HG02623 (cell line): Measurements from ENCODE around the gene RHBDL2.
"Not testable (repeated sequence)": the region's sequence is repeated elsewhere in the genome, so short reads cannot be mapped to it uniquely, and the experiment has no call there.

ENCODE experiments used
- ATAC-seq: cut with Tn5 transposase; IDR thresholded peaks from one replicate; pipeline ENCODE4 v1.9.1; 2021; ENCODE audit warnings: moderate library complexity; ENCODE audit not compliant: unreplicated experiment

RHBDL2 gene

GRCh38 chr1:38938722-38939260 is 2.8 kb downstream of the RHBDL2 start:
- no peak for ATAC-seq

- ATAC-seq: no peak
These were observed 9.1 kb downstream of the RHBDL2 start for GRCh38 chr1:38932571-38932970.

- ATAC-seq: no peak
These were observed 12.2 kb downstream of the RHBDL2 start for GRCh38 chr1:38929476-38929875.

- ATAC-seq: no peak
These were observed 12.6 kb downstream of the RHBDL2 start for GRCh38 chr1:38929054-38929453.

- ATAC-seq: no peak
These were observed 15.5 kb downstream of the RHBDL2 start for GRCh38 chr1:38926091-38926490.

GRCh38 chr1:38925391-38925790 is 16.2 kb downstream of the RHBDL2 start:
- no peak for ATAC-seq

- no peak for ATAC-seq
These were observed 18.0 kb downstream of the RHBDL2 start for GRCh38 chr1:38923607-38924006.

GRCh38 chr1:38919130-38919529 is 22.5 kb downstream of the RHBDL2 start:
- no peak for ATAC-seq

GRCh38 chr1:38918568-38918967 is 23.1 kb downstream of the RHBDL2 start:
- ATAC-seq: no peak

GRCh38 chr1:38917772-38918171 is 23.9 kb downstream of the RHBDL2 start:
- ATAC-seq: no peak

- no peak for ATAC-seq
These were observed 24.3 kb downstream of the RHBDL2 start for GRCh38 chr1:38917337-38917736.

- ATAC-seq: no peak
These were observed 26.2 kb downstream of the RHBDL2 start for GRCh38 chr1:38915352-38915948.

GRCh38 chr1:38914908-38915307 is 26.7 kb downstream of the RHBDL2 start:
- not testable (repeated sequence) for ATAC-seq

- ATAC-seq: no peak
These were observed 32.8 kb downstream of the RHBDL2 start for GRCh38 chr1:38908821-38909220.

GRCh38 chr1:38905985-38906384 is 35.6 kb downstream of the RHBDL2 start:
- no peak for ATAC-seq

- no peak for ATAC-seq
These were observed 42.1 kb downstream of the RHBDL2 start for GRCh38 chr1:38899560-38899959.

GRCh38 chr1:38898653-38899230 is 42.9 kb downstream of the RHBDL2 start:
- ATAC-seq: no peak

- no peak for ATAC-seq
These were observed 45.5 kb downstream of the RHBDL2 start for GRCh38 chr1:38896169-38896568.

- ATAC-seq: no peak
These were observed 48.7 kb downstream of the RHBDL2 start for GRCh38 chr1:38892976-38893375.

- no peak for ATAC-seq
These were observed 49.9 kb downstream of the RHBDL2 start for GRCh38 chr1:38891753-38892152.

- ATAC-seq: no peak
These were observed 52.0 kb downstream of the RHBDL2 start for GRCh38 chr1:38889589-38889988.

- ATAC-seq: no peak
These were observed 53.0 kb downstream of the RHBDL2 start for GRCh38 chr1:38888423-38889333.
